ENCODE measurements around the gene GCNT2.

- no peak for TF ChIP-seq EZH2 (IDR thresholded peaks at IDR 0.05)
- no peak for TF ChIP-seq POLR2AphosphoS5 (IDR thresholded peaks at IDR 0.05; ENCODE audit: borderline replicate concordance, low read depth, low read length)
These were observed 91.0 kb downstream of the GCNT2 start for GRCh38 chr6:10612161-10612560.
